HEK293 (cell line): ENCODE measurements around the gene NFIC.

ENCODE experiments used
- FEZF1 ChIP-seq: fragments of 450-650 bp; formaldehyde crosslinking; IDR thresholded peaks from 2 replicates; pipeline ENCODE4 v1.5.1; 2016; ENCODE audit warnings: missing biosample characterization, missing genetic modification characterization
- GFI1B ChIP-seq: fragments of 450-650 bp; formaldehyde crosslinking; IDR thresholded peaks from 2 replicates; pipeline ENCODE4 v1.5.1; 2016; ENCODE audit warnings: missing biosample characterization, missing genetic modification characterization
- GLI2 ChIP-seq: fragments of 450-650 bp; formaldehyde crosslinking; IDR thresholded peaks from 2 replicates; pipeline ENCODE4; 2017; ENCODE audit warnings: missing biosample characterization, missing genetic modification characterization, low read depth, borderline replicate concordance
- HOXD13 ChIP-seq: sonication (generic); formaldehyde crosslinking; IDR thresholded peaks from 2 replicates; pipeline ENCODE4 v1.8.0; 2022; ENCODE audit warnings: missing genetic modification reagents, borderline replicate concordance
- SP7 ChIP-seq: fragments of 450-650 bp; formaldehyde crosslinking; IDR thresholded peaks from 2 replicates; pipeline ENCODE4 v1.5.1; 2016; ENCODE audit warnings: missing biosample characterization, missing genetic modification characterization
- TCF7L2 ChIP-seq: IDR thresholded peaks from 2 replicates; pipeline ENCODE4 v1.6.1; 2011; ENCODE audit warnings: low read depth, mild to moderate bottlenecking, inconsistent platforms, low read length, moderate library complexity, borderline replicate concordance
- ZBTB7A ChIP-seq: fragments of 450-650 bp; formaldehyde crosslinking; IDR thresholded peaks from 2 replicates; pipeline ENCODE4 v1.5.1; 2016; ENCODE audit warnings: low read depth, missing biosample characterization, missing genetic modification characterization
- ZNF155 ChIP-seq: fragments of 450-650 bp; formaldehyde crosslinking; IDR thresholded peaks from 2 replicates; pipeline ENCODE4 v1.5.1; 2016; ENCODE audit warnings: missing biosample characterization, missing genetic modification characterization
- ZNF18 ChIP-seq: fragments of 450-650 bp; formaldehyde crosslinking; IDR thresholded peaks from 2 replicates; pipeline ENCODE4 v1.5.1; 2016; ENCODE audit warnings: missing biosample characterization, missing genetic modification characterization
- ZNF223 ChIP-seq: fragments of 450-650 bp; formaldehyde crosslinking; IDR thresholded peaks from 2 replicates; pipeline ENCODE4 v1.5.1; 2016; ENCODE audit warnings: missing biosample characterization, missing genetic modification characterization
- ZNF23 ChIP-seq: fragments of 450-650 bp; formaldehyde crosslinking; IDR thresholded peaks from 2 replicates; pipeline ENCODE4 v1.5.1; 2016; ENCODE audit warnings: missing biosample characterization, missing genetic modification characterization, borderline replicate concordance
- ZNF248 ChIP-seq: fragments of 450-650 bp; formaldehyde crosslinking; IDR thresholded peaks from 2 replicates; pipeline ENCODE4 v1.5.1; 2017; ENCODE audit warnings: missing biosample characterization, missing genetic modification characterization
- ZNF266 ChIP-seq: fragments of 450-650 bp; formaldehyde crosslinking; IDR thresholded peaks from 2 replicates; pipeline ENCODE4 v1.5.1; 2016; ENCODE audit warnings: missing biosample characterization, missing genetic modification characterization, low read depth
- ZNF324 ChIP-seq: fragments of 450-650 bp; formaldehyde crosslinking; IDR thresholded peaks from 2 replicates; pipeline ENCODE4 v1.5.1; 2016; ENCODE audit warnings: missing biosample characterization, missing genetic modification characterization
- ZNF335 ChIP-seq: fragments of 450-650 bp; formaldehyde crosslinking; conservative IDR thresholded peaks from 2 replicates; pipeline ENCODE4 v1.5.1; 2016; ENCODE audit warnings: missing biosample characterization, missing genetic modification characterization
- ZNF341 ChIP-seq: fragments of 450-650 bp; formaldehyde crosslinking; IDR thresholded peaks from 2 replicates; pipeline ENCODE4; 2016; ENCODE audit warnings: low read depth, missing biosample characterization, missing genetic modification characterization
- ZNF37A ChIP-seq: fragments of 450-650 bp; IDR thresholded peaks from 2 replicates; pipeline ENCODE4 v1.5.1; 2018; ENCODE audit warnings: missing biosample characterization, missing genetic modification characterization
- ZNF398 ChIP-seq: fragments of 450-650 bp; formaldehyde crosslinking; IDR thresholded peaks from 2 replicates; pipeline ENCODE4 v1.5.1; 2017; ENCODE audit warnings: missing biosample characterization, missing genetic modification characterization
- ZNF555 ChIP-seq: fragments of 450-650 bp; formaldehyde crosslinking; conservative IDR thresholded peaks from 2 replicates; pipeline ENCODE4 v1.5.1; 2017; ENCODE audit warnings: missing biosample characterization, mild to moderate bottlenecking, missing genetic modification characterization, inconsistent platforms
- ZNF560 ChIP-seq: fragments of 450-650 bp; formaldehyde crosslinking; IDR thresholded peaks from 2 replicates; pipeline ENCODE4 v1.5.1; 2017; ENCODE audit warnings: missing biosample characterization, missing genetic modification characterization, borderline replicate concordance
- ZNF571 ChIP-seq: fragments of 450-650 bp; formaldehyde crosslinking; IDR thresholded peaks from 2 replicates; pipeline ENCODE4 v1.5.0; 2017; ENCODE audit warnings: missing biosample characterization, missing genetic modification characterization
- ZNF629 ChIP-seq: fragments of 450-650 bp; formaldehyde crosslinking; IDR thresholded peaks from 2 replicates; pipeline ENCODE4 v1.5.1; 2017; ENCODE audit warnings: missing biosample characterization, missing genetic modification characterization
- TF ChIP-seq, protein P1 (sequence below): fragments of 450-650 bp; formaldehyde crosslinking; IDR thresholded peaks from 2 replicates; pipeline ENCODE4 v1.5.1; 2016; ENCODE audit warnings: missing biosample characterization, missing genetic modification characterization
- TF ChIP-seq, protein P2 (sequence below): fragments of 450-650 bp; formaldehyde crosslinking; IDR thresholded peaks from 2 replicates; pipeline ENCODE4 v1.5.1; 2016; ENCODE audit warnings: missing biosample characterization, missing genetic modification characterization
- TF ChIP-seq, protein P3 (sequence below): fragments of 450-650 bp; formaldehyde crosslinking; IDR thresholded peaks from 2 replicates; pipeline ENCODE4 v1.5.1; 2016; ENCODE audit warnings: missing biosample characterization, missing genetic modification characterization
- TF ChIP-seq, protein P4 (sequence below): fragments of 450-650 bp; formaldehyde crosslinking; IDR thresholded peaks from 2 replicates; pipeline ENCODE4 v1.5.1; 2016; ENCODE audit warnings: missing biosample characterization, missing genetic modification characterization, low read depth
- TF ChIP-seq, protein P5 (sequence below): fragments of 450-650 bp; formaldehyde crosslinking; IDR thresholded peaks from 2 replicates; pipeline ENCODE4 v1.5.1; 2017; ENCODE audit warnings: missing biosample characterization, missing genetic modification characterization

The NFIC gene

DNA sequence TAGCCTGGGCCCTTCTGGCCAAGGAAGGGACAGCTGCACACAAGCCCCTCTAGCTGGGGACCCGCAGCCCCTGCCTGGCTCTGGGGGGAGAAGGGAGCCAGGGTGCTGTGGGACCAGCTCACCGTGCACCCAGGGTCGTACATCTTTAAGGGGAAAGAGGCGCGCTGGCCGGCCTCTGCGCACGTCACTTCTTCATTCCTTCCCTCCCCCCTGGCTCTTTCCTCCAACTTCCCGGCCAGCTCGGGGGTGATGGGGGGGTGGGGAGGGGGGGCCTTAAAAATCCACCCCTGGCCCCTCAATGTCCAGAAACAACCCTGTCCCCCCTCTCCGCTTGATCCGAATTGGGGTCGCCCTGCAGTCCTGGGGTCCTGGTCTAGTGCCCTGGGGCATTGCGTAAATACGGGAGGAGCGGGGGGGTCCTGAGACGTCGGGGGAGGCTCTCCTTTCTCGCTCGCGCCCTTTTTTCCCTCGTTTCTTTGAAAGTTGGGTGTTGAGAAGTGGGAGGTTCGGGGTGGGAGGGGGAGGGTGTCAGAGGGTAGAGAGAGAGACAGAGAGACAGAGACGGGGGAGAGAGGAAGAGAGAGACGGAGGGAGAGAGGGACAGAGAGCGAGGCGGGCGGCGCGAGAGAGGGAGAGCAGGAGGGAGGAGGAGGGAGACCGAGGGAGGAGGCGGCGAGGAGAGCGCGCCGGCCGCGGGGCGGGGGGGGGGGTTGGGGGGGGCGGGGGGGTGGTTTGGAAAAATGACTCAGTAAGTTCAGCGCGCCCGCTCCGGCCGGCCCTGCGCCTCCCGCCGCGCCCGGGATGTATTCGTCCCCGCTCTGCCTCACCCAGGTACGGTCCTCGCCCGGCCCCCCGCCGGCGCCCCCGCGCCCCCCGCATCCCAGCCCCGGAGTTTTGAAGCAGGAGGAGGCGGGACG is at the start of gene NFIC (continued):
- TF ChIP-seq, protein P1, sequence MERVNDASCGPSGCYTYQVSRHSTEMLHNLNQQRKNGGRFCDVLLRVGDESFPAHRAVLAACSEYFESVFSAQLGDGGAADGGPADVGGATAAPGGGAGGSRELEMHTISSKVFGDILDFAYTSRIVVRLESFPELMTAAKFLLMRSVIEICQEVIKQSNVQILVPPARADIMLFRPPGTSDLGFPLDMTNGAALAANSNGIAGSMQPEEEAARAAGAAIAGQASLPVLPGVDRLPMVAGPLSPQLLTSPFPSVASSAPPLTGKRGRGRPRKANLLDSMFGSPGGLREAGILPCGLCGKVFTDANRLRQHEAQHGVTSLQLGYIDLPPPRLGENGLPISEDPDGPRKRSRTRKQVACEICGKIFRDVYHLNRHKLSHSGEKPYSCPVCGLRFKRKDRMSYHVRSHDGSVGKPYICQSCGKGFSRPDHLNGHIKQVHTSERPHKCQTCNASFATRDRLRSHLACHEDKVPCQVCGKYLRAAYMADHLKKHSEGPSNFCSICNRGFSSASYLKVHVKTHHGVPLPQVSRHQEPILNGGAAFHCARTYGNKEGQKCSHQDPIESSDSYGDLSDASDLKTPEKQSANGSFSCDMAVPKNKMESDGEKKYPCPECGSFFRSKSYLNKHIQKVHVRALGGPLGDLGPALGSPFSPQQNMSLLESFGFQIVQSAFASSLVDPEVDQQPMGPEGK (tag by site-specific recombination), result peak; percentile 96
- peak; percentile 98 for TF ChIP-seq ZNF398 (tag by site-specific recombination)
- TF ChIP-seq SP7 (tag by site-specific recombination), result 0 out of 2 replicates have a peak, but pooled peaks have one; percentile 22
- TF ChIP-seq ZNF248 (tag by site-specific recombination), result no peak
- TF ChIP-seq, protein P2, sequence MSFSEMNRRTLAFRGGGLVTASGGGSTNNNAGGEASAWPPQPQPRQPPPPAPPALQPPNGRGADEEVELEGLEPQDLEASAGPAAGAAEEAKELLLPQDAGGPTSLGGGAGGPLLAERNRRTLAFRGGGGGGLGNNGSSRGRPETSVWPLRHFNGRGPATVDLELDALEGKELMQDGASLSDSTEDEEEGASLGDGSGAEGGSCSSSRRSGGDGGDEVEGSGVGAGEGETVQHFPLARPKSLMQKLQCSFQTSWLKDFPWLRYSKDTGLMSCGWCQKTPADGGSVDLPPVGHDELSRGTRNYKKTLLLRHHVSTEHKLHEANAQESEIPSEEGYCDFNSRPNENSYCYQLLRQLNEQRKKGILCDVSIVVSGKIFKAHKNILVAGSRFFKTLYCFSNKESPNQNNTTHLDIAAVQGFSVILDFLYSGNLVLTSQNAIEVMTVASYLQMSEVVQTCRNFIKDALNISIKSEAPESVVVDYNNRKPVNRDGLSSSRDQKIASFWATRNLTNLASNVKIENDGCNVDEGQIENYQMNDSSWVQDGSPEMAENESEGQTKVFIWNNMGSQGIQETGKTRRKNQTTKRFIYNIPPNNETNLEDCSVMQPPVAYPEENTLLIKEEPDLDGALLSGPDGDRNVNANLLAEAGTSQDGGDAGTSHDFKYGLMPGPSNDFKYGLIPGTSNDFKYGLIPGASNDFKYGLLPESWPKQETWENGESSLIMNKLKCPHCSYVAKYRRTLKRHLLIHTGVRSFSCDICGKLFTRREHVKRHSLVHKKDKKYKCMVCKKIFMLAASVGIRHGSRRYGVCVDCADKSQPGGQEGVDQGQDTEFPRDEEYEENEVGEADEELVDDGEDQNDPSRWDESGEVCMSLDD, result peak; percentile 81
- TF ChIP-seq, protein P3, sequence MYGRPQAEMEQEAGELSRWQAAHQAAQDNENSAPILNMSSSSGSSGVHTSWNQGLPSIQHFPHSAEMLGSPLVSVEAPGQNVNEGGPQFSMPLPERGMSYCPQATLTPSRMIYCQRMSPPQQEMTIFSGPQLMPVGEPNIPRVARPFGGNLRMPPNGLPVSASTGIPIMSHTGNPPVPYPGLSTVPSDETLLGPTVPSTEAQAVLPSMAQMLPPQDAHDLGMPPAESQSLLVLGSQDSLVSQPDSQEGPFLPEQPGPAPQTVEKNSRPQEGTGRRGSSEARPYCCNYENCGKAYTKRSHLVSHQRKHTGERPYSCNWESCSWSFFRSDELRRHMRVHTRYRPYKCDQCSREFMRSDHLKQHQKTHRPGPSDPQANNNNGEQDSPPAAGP, result peak; percentile 70
- peak; percentile 76 for TF ChIP-seq ZNF335 (tag by site-specific recombination)
- no peak for TF ChIP-seq GFI1B (tag by site-specific recombination)
- TF ChIP-seq ZNF18, result no peak
- TF ChIP-seq, protein P4, sequence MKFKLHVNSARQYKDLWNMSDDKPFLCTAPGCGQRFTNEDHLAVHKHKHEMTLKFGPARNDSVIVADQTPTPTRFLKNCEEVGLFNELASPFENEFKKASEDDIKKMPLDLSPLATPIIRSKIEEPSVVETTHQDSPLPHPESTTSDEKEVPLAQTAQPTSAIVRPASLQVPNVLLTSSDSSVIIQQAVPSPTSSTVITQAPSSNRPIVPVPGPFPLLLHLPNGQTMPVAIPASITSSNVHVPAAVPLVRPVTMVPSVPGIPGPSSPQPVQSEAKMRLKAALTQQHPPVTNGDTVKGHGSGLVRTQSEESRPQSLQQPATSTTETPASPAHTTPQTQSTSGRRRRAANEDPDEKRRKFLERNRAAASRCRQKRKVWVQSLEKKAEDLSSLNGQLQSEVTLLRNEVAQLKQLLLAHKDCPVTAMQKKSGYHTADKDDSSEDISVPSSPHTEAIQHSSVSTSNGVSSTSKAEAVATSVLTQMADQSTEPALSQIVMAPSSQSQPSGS (tag by site-specific recombination), result no peak
- no peak for TF ChIP-seq FEZF1
- TF ChIP-seq ZNF341 (tag by site-specific recombination), result peak; percentile 41; the same call in 1 of the 2 replicates
- no peak for TF ChIP-seq HOXD13 (CRISPR knock-in tag)
- no peak for TF ChIP-seq ZNF37A (tag by site-specific recombination)
- TF ChIP-seq GLI2 (tag by site-specific recombination), result no peak
- TF ChIP-seq, protein P5, sequence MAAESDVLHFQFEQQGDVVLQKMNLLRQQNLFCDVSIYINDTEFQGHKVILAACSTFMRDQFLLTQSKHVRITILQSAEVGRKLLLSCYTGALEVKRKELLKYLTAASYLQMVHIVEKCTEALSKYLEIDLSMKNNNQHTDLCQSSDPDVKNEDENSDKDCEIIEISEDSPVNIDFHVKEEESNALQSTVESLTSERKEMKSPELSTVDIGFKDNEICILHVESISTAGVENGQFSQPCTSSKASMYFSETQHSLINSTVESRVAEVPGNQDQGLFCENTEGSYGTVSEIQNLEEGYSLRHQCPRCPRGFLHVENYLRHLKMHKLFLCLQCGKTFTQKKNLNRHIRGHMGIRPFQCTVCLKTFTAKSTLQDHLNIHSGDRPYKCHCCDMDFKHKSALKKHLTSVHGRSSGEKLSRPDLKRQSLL (tag by site-specific recombination), result no peak
- TF ChIP-seq ZBTB7A, result peak; percentile 86
- no peak for TF ChIP-seq ZNF155 (tag by site-specific recombination)
- peak; percentile 48 for TF ChIP-seq ZNF629 (tag by site-specific recombination)
- TF ChIP-seq ZNF266 (tag by site-specific recombination), result 0 out of 2 replicates have a peak, but pooled peaks have one; percentile 32
- TF ChIP-seq ZNF324, result peak; percentile 65; the same call in 1 of the 2 replicates
- no peak for TF ChIP-seq ZNF571
- no peak for TF ChIP-seq TCF7L2
- no peak for TF ChIP-seq ZNF560 (tag by site-specific recombination)
- no peak for TF ChIP-seq ZNF23 (tag by site-specific recombination)
- no peak for TF ChIP-seq ZNF223 (tag by site-specific recombination)
- no peak for TF ChIP-seq ZNF555 (tag by site-specific recombination)
